Activated naive CD8-positive, alpha-beta T cell treated with anti-CD3 and anti-CD28 coated beads, Interleukin-2, amount 50 U/mL, for 24 hours (primary cell): ENCODE measurements around the gene POLE4.
A peak's percentile ranks its signal among the peaks of the same experiment; 100 is the strongest.

Source experiments
- ATAC-seq: fragments of 150-1000 bp; cut with Tn5 transposase; one replicate; pipeline ENCODE4 v1.10.0; 2021
- DNase-seq: peaks from one replicate; pipeline ENCODE4 v3.0.0; 2021
- H3K27ac Mint-ChIP-seq: one replicate; pipeline ENCODE4 v1.8.0; 2021; ENCODE audit warnings: mild to moderate bottlenecking, mixed read lengths
- H3K27me3 Mint-ChIP-seq: one replicate; pipeline ENCODE4 v1.8.0; 2021; ENCODE audit warnings: mixed read lengths
- H3K36me3 Mint-ChIP-seq: one replicate; pipeline ENCODE4 v1.8.0; 2021; ENCODE audit warnings: low read depth, mixed read lengths
- H3K4me1 Mint-ChIP-seq: one replicate; pipeline ENCODE4 v1.8.0; 2021; ENCODE audit warnings: mixed read lengths
- H3K4me3 Mint-ChIP-seq: one replicate; pipeline ENCODE4 v1.8.0; 2021; ENCODE audit warnings: mild to moderate bottlenecking, moderate library complexity, mixed read lengths
- H3K9me3 Mint-ChIP-seq: one replicate; pipeline ENCODE4 v1.8.0; 2021; ENCODE audit warnings: mixed read lengths

POLE4 gene

DNA sequence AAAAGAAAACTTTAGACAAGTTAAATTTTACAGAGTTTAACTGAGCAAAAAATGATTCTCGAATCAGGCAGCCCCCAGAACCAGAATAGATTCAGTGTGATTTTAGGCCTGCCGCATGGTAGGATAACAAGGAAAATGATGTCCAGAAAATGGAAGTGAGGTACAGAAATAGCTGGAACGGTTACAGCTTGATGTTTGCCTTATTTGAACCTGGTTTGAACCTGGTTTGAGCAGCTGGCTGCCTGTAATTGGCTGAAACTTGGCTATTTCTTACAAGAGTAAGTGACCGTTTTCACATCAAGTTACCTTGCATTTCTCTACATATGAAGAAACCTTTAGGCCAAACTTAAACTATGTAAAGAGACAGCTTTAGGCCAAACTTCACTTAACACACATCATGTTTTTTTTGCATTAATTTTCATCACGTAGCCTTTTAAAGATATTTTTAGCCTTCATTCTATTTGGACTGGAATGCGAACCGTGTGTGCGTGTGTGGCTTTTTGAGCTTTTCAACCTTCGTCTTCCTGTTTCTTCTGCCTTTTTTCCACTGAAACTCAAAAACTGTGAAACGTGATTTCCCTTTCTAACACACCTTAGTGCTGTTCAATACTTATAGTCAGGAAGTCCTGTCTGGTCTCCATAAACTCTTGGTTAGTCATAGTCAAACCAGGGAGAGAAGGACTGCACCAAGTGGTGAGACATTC is 4.5 kb upstream of the POLE4 start:
- Mint-ChIP-seq H3K36me3 (no peaks in the 10 kb centered on the region), H3K4me3 (no peak overlapping the region), H3K9me3 (no peaks in the 10 kb centered on the region), H3K27ac (no peak overlapping the region), H3K4me1 (peaks cover 14% of the 10 kb centered on the region), H3K27me3 (no peaks in the 10 kb centered on the region)
- ATAC-seq (no peak), DNase-seq (no peak)

GRCh38 chr2:74954500-74954874 is 4.0 kb upstream of the POLE4 start:
- peaks cover 19% of the 10 kb centered on the region for H3K4me1 Mint-ChIP-seq
- no peaks in the 10 kb centered on the region for H3K27me3 Mint-ChIP-seq
- DNase-seq (no peak), ATAC-seq (no peak)
- H3K9me3 Mint-ChIP-seq: no peaks in the 10 kb centered on the region
- H3K4me3 Mint-ChIP-seq: no peak overlapping the region
- H3K27ac Mint-ChIP-seq: no peak overlapping the region
- peaks cover 2% of the 10 kb centered on the region for H3K36me3 Mint-ChIP-seq

DNA sequence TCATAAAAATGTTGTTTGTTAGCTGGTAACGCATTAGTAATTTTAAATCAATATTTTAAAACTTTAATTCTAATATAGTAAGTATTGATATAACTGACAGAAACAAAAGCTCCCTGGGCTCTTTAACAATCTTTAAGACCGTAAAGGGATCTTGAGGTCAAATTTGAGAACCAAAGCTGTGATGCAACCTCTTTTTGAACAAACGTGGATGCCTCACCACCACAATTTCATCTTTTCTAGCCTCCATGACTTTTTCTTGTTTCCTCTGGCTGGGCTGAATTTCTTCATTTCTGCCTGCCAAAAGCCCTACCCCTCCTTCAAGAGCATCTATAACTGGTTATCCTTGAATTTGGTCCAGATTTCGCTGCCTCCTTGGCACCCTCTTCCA is 563 bp upstream of the POLE4 start:
- H3K36me3 Mint-ChIP-seq: peaks cover 24% of the 10 kb centered on the region
- peaks cover 31% of the 10 kb centered on the region for H3K4me1 Mint-ChIP-seq
- DNase-seq (no peak), ATAC-seq (no peak)
- no peak overlapping the region for H3K27ac Mint-ChIP-seq
- no peaks in the 10 kb centered on the region for H3K27me3 Mint-ChIP-seq
- peak overlapping the region; percentile 42 for H3K4me3 Mint-ChIP-seq
- no peaks in the 10 kb centered on the region for H3K9me3 Mint-ChIP-seq

DNA sequence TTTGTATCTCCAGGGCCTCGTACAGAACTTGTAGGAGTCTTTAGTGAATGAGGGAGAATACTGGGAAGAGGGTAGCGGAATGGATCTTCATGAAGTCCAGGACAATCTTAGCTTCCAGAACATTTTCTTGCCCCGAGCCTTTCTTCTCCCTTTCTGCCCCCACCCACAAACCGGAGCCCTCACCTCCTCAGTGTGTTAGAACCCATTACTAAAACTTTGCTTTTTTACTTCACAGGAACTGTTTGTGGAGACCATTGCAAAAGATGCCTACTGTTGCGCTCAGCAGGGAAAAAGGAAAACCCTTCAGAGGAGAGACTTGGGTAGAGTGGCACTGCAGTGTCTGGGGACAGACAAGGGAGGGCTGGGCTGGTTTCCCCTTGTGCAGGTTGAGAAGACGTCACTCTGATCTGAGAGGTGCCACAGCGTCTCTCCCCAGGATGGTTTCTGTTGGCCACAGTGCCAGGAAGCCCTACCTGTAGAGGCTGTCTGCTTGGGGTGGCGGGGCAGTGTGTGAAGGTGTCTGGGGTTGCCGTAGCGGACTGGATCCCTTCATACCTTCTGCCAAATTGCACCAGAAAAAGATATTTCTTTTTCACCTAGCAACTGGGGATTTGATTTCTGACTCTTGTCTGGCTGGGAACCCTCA is 786 bp downstream of the POLE4 start:
- ATAC-seq: no peak
- H3K9me3 Mint-ChIP-seq: peaks cover 3% of the 10 kb centered on the region
- no peaks in the 10 kb centered on the region for H3K27me3 Mint-ChIP-seq
- peak; percentile 4 for DNase-seq
- peaks cover 30% of the 10 kb centered on the region for H3K36me3 Mint-ChIP-seq
- peaks cover 29% of the 10 kb centered on the region for H3K4me1 Mint-ChIP-seq
- H3K27ac Mint-ChIP-seq: peak overlapping the region; percentile 71
- peak overlapping the region; percentile 75 for H3K4me3 Mint-ChIP-seq

DNA sequence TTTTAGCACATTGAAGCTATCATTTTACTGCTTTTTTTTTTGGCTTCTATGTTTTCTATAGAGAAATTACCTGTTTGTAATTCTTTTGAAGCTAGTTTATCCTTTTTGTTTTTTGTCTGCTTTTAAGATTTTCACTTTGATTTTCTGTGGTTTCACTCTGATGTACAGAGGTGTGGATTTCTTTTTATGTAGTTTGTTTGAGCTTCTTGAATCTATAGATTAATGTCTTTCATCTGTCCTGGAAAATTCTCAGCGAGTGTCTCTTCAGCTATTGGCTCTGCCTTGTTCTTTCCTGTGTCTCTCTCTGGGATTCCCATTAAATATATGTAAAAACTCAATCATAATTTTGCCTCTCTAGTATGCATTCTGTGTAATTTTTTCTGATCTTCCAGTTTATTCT is 8.4 kb downstream of the POLE4 start:
- H3K4me3 Mint-ChIP-seq: no peak overlapping the region

GRCh38 chr2:74975016-74975415 is 16.6 kb downstream of the POLE4 start:
- Mint-ChIP-seq H3K4me3 (no peak overlapping the region), H3K9me3 (no peaks in the 10 kb centered on the region), H3K4me1 (peaks cover 5% of the 10 kb centered on the region), H3K27ac (no peak overlapping the region), H3K27me3 (no peaks in the 10 kb centered on the region), H3K36me3 (peaks cover 2% of the 10 kb centered on the region)
- DNase-seq (no peak), ATAC-seq (no peak)

More for the DNA sequence above, 8.4 kb downstream of the POLE4 start:
- H3K27me3 Mint-ChIP-seq: no peaks in the 10 kb centered on the region
- peaks cover 22% of the 10 kb centered on the region for H3K9me3 Mint-ChIP-seq
- H3K36me3 Mint-ChIP-seq: peaks cover 56% of the 10 kb centered on the region
- ATAC-seq (no peak), DNase-seq (no peak)
- no peak overlapping the region for H3K27ac Mint-ChIP-seq
- peaks cover 9% of the 10 kb centered on the region for H3K4me1 Mint-ChIP-seq

- H3K27me3 Mint-ChIP-seq: no peaks in the 10 kb centered on the region
- no peak overlapping the region for H3K4me3 Mint-ChIP-seq
- H3K36me3 Mint-ChIP-seq: no peaks in the 10 kb centered on the region
- no peak overlapping the region for H3K27ac Mint-ChIP-seq
- no peaks in the 10 kb centered on the region for H3K9me3 Mint-ChIP-seq
- no peak for DNase-seq
- H3K4me1 Mint-ChIP-seq: peaks cover 6% of the 10 kb centered on the region
- no peak for ATAC-seq
These were observed 21.4 kb downstream of the POLE4 start for GRCh38 chr2:74979844-74980243.

DNA sequence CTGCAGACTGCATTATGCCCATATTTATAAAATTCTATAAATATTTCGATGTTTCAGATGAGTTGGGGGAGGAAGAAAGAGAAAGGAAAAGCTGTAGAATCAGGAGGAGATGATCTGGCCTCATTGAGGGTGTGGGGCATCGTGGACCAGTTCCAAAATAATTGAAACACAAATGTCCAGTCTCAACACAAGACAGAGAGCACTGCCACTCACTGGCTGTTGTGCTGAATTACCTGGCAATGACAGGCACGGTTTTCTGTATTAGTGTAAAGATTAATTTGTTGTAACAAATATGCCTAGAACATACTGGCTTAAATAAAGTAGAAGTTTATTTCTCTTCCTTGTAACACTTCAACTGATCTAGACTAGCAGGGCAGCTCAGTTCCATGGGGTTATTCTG is 24.1 kb downstream of the POLE4 start:
- H3K27me3 Mint-ChIP-seq: no peaks in the 10 kb centered on the region
- H3K4me1 Mint-ChIP-seq: peaks cover 6% of the 10 kb centered on the region
- H3K9me3 Mint-ChIP-seq: peaks cover under 1% of the 10 kb centered on the region

GRCh38 chr2:74983631-74984392 is 25.4 kb downstream of the POLE4 start:
- peaks cover 6% of the 10 kb centered on the region for H3K4me1 Mint-ChIP-seq
- no peak overlapping the region for H3K4me3 Mint-ChIP-seq
- no peak for ATAC-seq
- no peak for DNase-seq
- H3K36me3 Mint-ChIP-seq: peaks cover 9% of the 10 kb centered on the region
- H3K27me3 Mint-ChIP-seq: no peaks in the 10 kb centered on the region
- no peak overlapping the region for H3K27ac Mint-ChIP-seq
- peaks cover 4% of the 10 kb centered on the region for H3K9me3 Mint-ChIP-seq

More for the DNA sequence above, 24.1 kb downstream of the POLE4 start:
- ATAC-seq (no peak), DNase-seq (no peak)
- H3K36me3 Mint-ChIP-seq: peaks cover 4% of the 10 kb centered on the region
- no peak overlapping the region for H3K4me3 Mint-ChIP-seq
- no peak overlapping the region for H3K27ac Mint-ChIP-seq

- Mint-ChIP-seq H3K9me3 (peaks cover 4% of the 10 kb centered on the region), H3K36me3 (peaks cover 9% of the 10 kb centered on the region), H3K27ac (no peak overlapping the region), H3K4me1 (peaks cover under 1% of the 10 kb centered on the region), H3K27me3 (no peaks in the 10 kb centered on the region), H3K4me3 (no peak overlapping the region)
- no peak for ATAC-seq
- no peak for DNase-seq
These were observed 26.6 kb downstream of the POLE4 start for GRCh38 chr2:74984947-74985637.

GRCh38 chr2:74985978-74986609 is 27.7 kb downstream of the POLE4 start:
- no peak overlapping the region for H3K27ac Mint-ChIP-seq
- ATAC-seq (no peak), DNase-seq (no peak)
- H3K36me3 Mint-ChIP-seq: peaks cover 9% of the 10 kb centered on the region
- H3K27me3 Mint-ChIP-seq: no peaks in the 10 kb centered on the region
- H3K9me3 Mint-ChIP-seq: peaks cover 4% of the 10 kb centered on the region
- H3K4me3 Mint-ChIP-seq: no peak overlapping the region
- H3K4me1 Mint-ChIP-seq: no peaks in the 10 kb centered on the region

DNA sequence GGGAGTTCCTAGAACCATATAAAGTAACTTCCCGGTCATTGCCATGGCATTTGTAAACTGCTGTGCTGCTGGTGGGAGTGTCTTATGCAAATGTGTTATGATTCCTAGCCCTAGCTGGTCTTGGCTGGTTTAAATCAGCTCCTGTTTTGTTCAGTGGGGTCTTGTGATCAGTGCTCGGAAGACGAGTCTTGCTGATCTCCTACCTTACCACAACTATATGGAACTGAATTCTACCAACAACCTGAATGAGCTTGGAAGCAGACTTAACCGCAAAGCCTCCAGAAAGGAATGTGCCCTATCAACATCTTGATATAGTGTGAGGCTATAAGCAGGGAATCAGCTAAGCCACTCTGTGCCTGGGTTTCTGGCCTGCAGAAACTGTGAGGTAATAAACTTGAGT is 33.5 kb downstream of the POLE4 start:
- Mint-ChIP-seq H3K9me3 (peaks cover 4% of the 10 kb centered on the region), H3K36me3 (peaks cover 9% of the 10 kb centered on the region)
- no peak for DNase-seq

DNA sequence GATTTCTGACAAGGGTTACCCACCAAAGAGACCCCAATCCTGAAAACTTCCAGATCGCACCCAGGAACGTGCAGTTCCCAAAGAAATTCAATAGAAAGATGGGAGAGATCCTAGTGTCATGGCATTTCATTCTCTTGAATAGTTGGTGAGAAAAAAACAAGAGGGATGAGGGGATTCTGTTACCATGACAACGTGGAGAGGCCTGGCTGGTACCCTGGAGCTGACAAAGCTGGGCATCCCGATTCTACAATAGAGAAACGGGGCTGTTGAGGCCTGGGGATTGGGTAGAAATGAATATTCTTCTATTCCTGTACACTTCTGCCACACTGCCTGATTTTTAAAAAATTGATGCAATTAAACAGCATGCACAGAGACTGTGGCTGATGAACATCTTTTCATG is 41.0 kb downstream of the POLE4 start:
- Mint-ChIP-seq H3K27me3 (no peaks in the 10 kb centered on the region), H3K4me3 (no peak overlapping the region), H3K4me1 (no peaks in the 10 kb centered on the region), H3K36me3 (peaks cover 10% of the 10 kb centered on the region), H3K9me3 (peaks cover 4% of the 10 kb centered on the region), H3K27ac (no peak overlapping the region)
- DNase-seq (no peak), ATAC-seq (no peak)

More for the DNA sequence above, 33.5 kb downstream of the POLE4 start:
- no peaks in the 10 kb centered on the region for H3K4me1 Mint-ChIP-seq
- no peaks in the 10 kb centered on the region for H3K27me3 Mint-ChIP-seq
- ATAC-seq: no peak
- H3K4me3 Mint-ChIP-seq: no peak overlapping the region
- no peak overlapping the region for H3K27ac Mint-ChIP-seq

DNA sequence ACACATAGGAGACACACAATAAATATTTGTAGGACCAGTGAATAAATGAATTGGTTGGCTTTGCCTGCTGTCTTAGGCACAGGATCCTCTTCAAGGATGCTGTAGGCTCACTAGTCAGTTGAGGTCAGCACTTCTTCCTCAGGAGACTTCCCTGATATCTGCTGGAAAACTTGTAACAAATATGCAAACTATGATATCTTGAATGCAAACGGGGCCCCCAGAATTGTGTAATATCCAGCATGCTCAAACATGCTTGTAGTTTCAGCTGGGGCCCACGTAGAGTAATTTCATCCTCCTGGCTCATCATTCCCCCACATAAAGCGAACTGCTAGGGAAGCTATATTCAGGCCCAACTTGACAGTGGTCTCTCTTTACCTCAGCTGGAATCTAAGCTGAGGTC is 43.6 kb downstream of the POLE4 start:
- ATAC-seq (no peak), DNase-seq (no peak)
- no peaks in the 10 kb centered on the region for H3K27me3 Mint-ChIP-seq
- H3K36me3 Mint-ChIP-seq: peaks cover 8% of the 10 kb centered on the region
- H3K9me3 Mint-ChIP-seq: peaks cover 4% of the 10 kb centered on the region
- H3K4me3 Mint-ChIP-seq: no peak overlapping the region
- H3K27ac Mint-ChIP-seq: no peak overlapping the region
- H3K4me1 Mint-ChIP-seq: no peaks in the 10 kb centered on the region
